Mesenchymal stem cell (in vitro differentiated cells and primary cell): ENCODE measurements around the gene ARL4C.

Source experiments
- DNase-seq: peaks from one replicate; pipeline ENCODE4 v3.0.0-alpha.2; 2013
- H2AFZ ChIP-seq: one replicate; pipeline ENCODE4 v1.6.1; 2013; ENCODE audit warnings: low read depth, mild to moderate bottlenecking, control low read depth, inconsistent platforms, low read length, moderate library complexity
- H2AK5ac ChIP-seq: 2 replicates; pipeline ENCODE4 v1.6.1; 2013; ENCODE audit warnings: low read length, moderate library complexity, mild to moderate bottlenecking, inconsistent platforms; ENCODE audit not compliant: severe bottlenecking
- H2BK120ac ChIP-seq: one replicate; pipeline ENCODE4 v1.6.1; 2013; ENCODE audit warnings: low read depth, mild to moderate bottlenecking, inconsistent platforms, low read length, moderate library complexity
- H2BK12ac ChIP-seq, 2 experiments: one replicate each; pipeline ENCODE4 v1.6.1; 2013; ENCODE audit warnings: inconsistent platforms in 2 of 2, low read length in 2 of 2, mild to moderate bottlenecking in 2 of 2, moderate library complexity in 2 of 2, control low read depth in 1 of 2
- H2BK15ac ChIP-seq: one replicate; pipeline ENCODE4 v1.6.1; 2013; ENCODE audit warnings: mild to moderate bottlenecking, low read depth, inconsistent platforms; ENCODE audit not compliant: poor library complexity, severe bottlenecking
- H2BK5ac ChIP-seq: 2 replicates; pipeline ENCODE4 v1.6.1; 2013; ENCODE audit warnings: low read depth, mild to moderate bottlenecking, low read length, control low read depth, inconsistent platforms; ENCODE audit not compliant: poor library complexity, severe bottlenecking
- H3K14ac ChIP-seq, 2 experiments: one replicate each; pipeline ENCODE4 v1.6.1; 2013; ENCODE audit warnings: inconsistent platforms in 2 of 2, low read length in 2 of 2, control low read depth in 1 of 2, mild to moderate bottlenecking in 1 of 2, moderate library complexity in 1 of 2
- H3K18ac ChIP-seq, 2 experiments: one replicate each; pipeline ENCODE4 v1.6.1; 2013; ENCODE audit warnings: inconsistent platforms in 2 of 2, low read length in 2 of 2, control low read depth in 1 of 2, low read depth in 1 of 2, mild to moderate bottlenecking in 1 of 2
- H3K23ac ChIP-seq, 2 experiments: one replicate each; pipeline ENCODE4 v1.6.1; 2013; ENCODE audit warnings: inconsistent platforms in 2 of 2, low read length in 2 of 2, mild to moderate bottlenecking in 2 of 2, moderate library complexity in 2 of 2, control low read depth in 1 of 2
- H3K27ac ChIP-seq: 2 replicates; pipeline ENCODE4 v1.5.1; 2013; ENCODE audit warnings: mild to moderate bottlenecking, moderate library complexity, low read length, control low read depth, inconsistent platforms; ENCODE audit not compliant: poor library complexity, severe bottlenecking
- H3K27me3 ChIP-seq, 2 experiments: 2 replicates each; pipeline versions ENCODE4 v1.6.1 to v1.7.0; 2013; ENCODE audit warnings: low read length in 2 of 2, mild to moderate bottlenecking in 2 of 2, moderate library complexity in 2 of 2, control low read depth in 1 of 2, inconsistent platforms in 1 of 2; ENCODE audit not compliant: control insufficient read depth in 1 of 2, insufficient read depth in 1 of 2
- H3K36me3 ChIP-seq, 2 experiments: 2 replicates each; pipeline versions ENCODE4 v1.6.1 to v1.7.0; 2013; ENCODE audit warnings: low read length in 2 of 2, control low read depth in 1 of 2, inconsistent platforms in 1 of 2, low read depth in 1 of 2, mild to moderate bottlenecking in 1 of 2; ENCODE audit not compliant: insufficient read depth in 2 of 2, control insufficient read depth in 1 of 2
- H3K4ac ChIP-seq, 2 experiments: one replicate each; pipeline ENCODE4 v1.6.1; 2013; ENCODE audit warnings: inconsistent platforms in 2 of 2, low read length in 2 of 2, mild to moderate bottlenecking in 2 of 2, moderate library complexity in 2 of 2, control low read depth in 1 of 2, low read depth in 1 of 2
- H3K4me1 ChIP-seq: 2 replicates; pipeline ENCODE4 v1.6.1; 2013; ENCODE audit warnings: low read depth, low read length, control low read depth; ENCODE audit not compliant: control insufficient read depth, insufficient read depth
- H3K4me2 ChIP-seq: 2 replicates; pipeline ENCODE4 v1.6.1; 2013; ENCODE audit warnings: low read length, mild to moderate bottlenecking, inconsistent platforms; ENCODE audit not compliant: poor library complexity, severe bottlenecking
- H3K4me3 ChIP-seq, 2 experiments: 2 replicates each; pipeline versions ENCODE4 v1.5.1 to v1.7.0; 2013; ENCODE audit warnings: low read length in 2 of 2, mild to moderate bottlenecking in 2 of 2, control low read depth in 1 of 2, low read depth in 1 of 2; ENCODE audit not compliant: insufficient read depth in 1 of 2
- H3K79me1 ChIP-seq: replicated peaks from 2 replicates; pipeline ENCODE4 v1.6.1; 2013; ENCODE audit warnings: mild to moderate bottlenecking, control low read depth, low read length, inconsistent platforms; ENCODE audit not compliant: poor library complexity, severe bottlenecking
- H3K9ac ChIP-seq: 2 replicates; pipeline ENCODE4 v1.7.0; 2013; ENCODE audit warnings: mild to moderate bottlenecking, low read length, moderate library complexity
- H3K9me3 ChIP-seq: 2 replicates; pipeline ENCODE4 v1.7.0; 2013; ENCODE audit warnings: mild to moderate bottlenecking, low read length; ENCODE audit not compliant: control insufficient read depth
- H4K8ac ChIP-seq: one replicate; pipeline ENCODE4 v1.6.1; 2013; ENCODE audit warnings: inconsistent platforms, mild to moderate bottlenecking, low read length, moderate library complexity
- H4K91ac ChIP-seq: one replicate; pipeline ENCODE4 v1.6.1; 2013; ENCODE audit warnings: mild to moderate bottlenecking, low read length, inconsistent platforms
- WGBS: methylation state at CpG from one replicate; pipeline ENCODE4 v1.1.7; 2013; ENCODE audit warnings: mixed read lengths; 5-methylcytosine and 5-hydroxymethylcytosine counted together

The ARL4C gene

GRCh38 chr2:234446404-234447076 lies 50.3 kb downstream of the ARL4C start:
- Histone ChIP-seq H3K27ac (no peak overlapping the region), H2BK15ac (peak overlapping the region; percentile 60), H2BK5ac (no peak overlapping the region), H3K18ac (peak overlapping the region; percentile 37 to 83), H2BK120ac (peak overlapping the region; percentile 39), H4K8ac (peak overlapping the region; percentile 80), H4K91ac (peak overlapping the region; percentile 77), H3K14ac (peak overlapping the region in 1 of 2 experiments; percentile 19), H3K4me3 (no peak overlapping the region), H2AFZ (no peak overlapping the region), H3K36me3 (no peaks in the 10 kb centered on the region), H2BK12ac (peak overlapping the region; percentile 85 to 94), H3K4me2 (no peak overlapping the region), H3K79me1 (peaks cover 3% of the 10 kb centered on the region), H3K9ac (no peak overlapping the region), H2AK5ac (peak overlapping the region; percentile 99), H3K27me3 (no peaks in the 10 kb centered on the region), H3K23ac (no peak overlapping the region), H3K9me3 (no peaks in the 10 kb centered on the region), H3K4ac (peak overlapping the region; percentile 5 to 88), H3K4me1 (peaks cover 18% of the 10 kb centered on the region)
- peak; percentile 21 for DNase-seq
- 91% methylated on average over 14 of the region's 18 CpGs for WGBS

- H3K14ac ChIP-seq: peak overlapping the region in 1 of 2 experiments; percentile 57
- H3K4me2 ChIP-seq: peak overlapping the region; percentile 43
- H3K23ac ChIP-seq: no peak overlapping the region
- peak overlapping the region; percentile 2 for H2BK120ac ChIP-seq
- no peak overlapping the region for H2AFZ ChIP-seq
- H3K79me1 ChIP-seq: no peaks in the 10 kb centered on the region
- H3K27ac ChIP-seq: peak overlapping the region; percentile 96
- H2AK5ac ChIP-seq: no peak overlapping the region
- H3K27me3 ChIP-seq: no peaks in the 10 kb centered on the region
- H3K9me3 ChIP-seq: no peaks in the 10 kb centered on the region
- peak overlapping the region; percentile 75 for H3K9ac ChIP-seq
- peaks cover 14% of the 10 kb centered on the region for H3K4me1 ChIP-seq
- H3K36me3 ChIP-seq: no peaks in the 10 kb centered on the region
- H2BK5ac ChIP-seq: peak overlapping the region; percentile 92
- no peak overlapping the region for H4K91ac ChIP-seq
- H3K4ac ChIP-seq: peak overlapping the region; percentile 57 to 85
- WGBS: 26% methylated on average over 9 of the region's 10 CpGs
- H4K8ac ChIP-seq: peak overlapping the region; percentile 99
- H2BK15ac ChIP-seq: no peak overlapping the region
- peak overlapping the region; percentile 51 to 94 for H2BK12ac ChIP-seq
- H3K4me3 ChIP-seq: no peak overlapping the region
- peak overlapping the region; percentile 40 to 95 for H3K18ac ChIP-seq
- peak; percentile 96 for DNase-seq
These were observed 52.0 kb downstream of the ARL4C start for GRCh38 chr2:234444893-234445292.

- no peaks in the 10 kb centered on the region for H3K9me3 ChIP-seq
- no peak overlapping the region for H4K91ac ChIP-seq
- WGBS: 88% methylated on average over 4 of the region's 4 CpGs
- H2BK12ac ChIP-seq: peak overlapping the region; percentile 15 to 67
- no peak overlapping the region for H3K14ac ChIP-seq
- peak overlapping the region; percentile 63 for H3K27ac ChIP-seq
- H3K18ac ChIP-seq: peak overlapping the region; percentile 10 to 48
- peak overlapping the region; percentile 75 for H3K9ac ChIP-seq
- H3K36me3 ChIP-seq: no peaks in the 10 kb centered on the region
- no peaks in the 10 kb centered on the region for H3K27me3 ChIP-seq
- peak; percentile 69 for DNase-seq
- no peak overlapping the region for H3K4me2 ChIP-seq
- H2AFZ ChIP-seq: no peak overlapping the region
- peak overlapping the region; percentile 45 for H4K8ac ChIP-seq
- H3K4me3 ChIP-seq: no peak overlapping the region
- H3K4me1 ChIP-seq: peaks cover 10% of the 10 kb centered on the region
- no peak overlapping the region for H3K23ac ChIP-seq
- H3K79me1 ChIP-seq: no peaks in the 10 kb centered on the region
- H2AK5ac ChIP-seq: peak overlapping the region; percentile 4
- no peak overlapping the region for H2BK120ac ChIP-seq
- H2BK15ac ChIP-seq: no peak overlapping the region
- no peak overlapping the region for H2BK5ac ChIP-seq
- H3K4ac ChIP-seq: no peak overlapping the region
These were observed 52.6 kb downstream of the ARL4C start for GRCh38 chr2:234444242-234444730.
